ENCODE measurements around the gene SLC35F2.

Gene SLC35F2

DNA sequence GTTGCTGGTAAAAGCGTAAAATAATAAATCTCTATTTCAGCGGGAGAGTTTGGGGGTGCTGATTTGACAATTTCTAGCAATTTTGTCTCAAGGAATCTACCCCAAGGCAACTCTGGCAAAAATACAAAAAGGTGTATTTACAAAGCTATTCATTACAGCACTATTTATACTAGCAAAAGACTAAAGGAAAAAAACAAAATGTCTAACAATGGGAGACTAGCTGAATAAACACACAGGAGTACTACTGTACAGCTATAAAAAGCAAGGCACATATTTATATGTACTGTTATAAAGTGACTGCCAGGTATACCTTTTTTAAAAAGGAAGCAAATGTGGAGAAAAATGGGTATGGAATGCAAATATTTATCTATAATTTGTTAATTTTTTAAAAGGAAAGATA, 32.7 kb downstream of the SLC35F2 start:
- Histone ChIP-seq H3K27ac (ENCODE audit: low read length) (no peak overlapping the region), H3K4me1 (ENCODE audit: low read length) (no peaks in the 10 kb centered on the region), H3K27me3 (replicated peaks; ENCODE audit: insufficient read depth, low read length) (no peaks in the 10 kb centered on the region), H3K9ac (ENCODE audit: low read length) (no peak overlapping the region), H3K9me3 (replicated peaks; ENCODE audit: insufficient read depth, low read length) (no peaks in the 10 kb centered on the region), H3F3A (ENCODE audit: insufficient read depth, low read length) (no peaks in the 10 kb centered on the region), H3K4me2 (ENCODE audit: low read depth, low read length) (no peak overlapping the region), H2AFZ (ENCODE audit: low read length) (no peak overlapping the region), H4K20me1 (ENCODE audit: insufficient read depth, low read length) (no peaks in the 10 kb centered on the region), H3K9me2 (replicated peaks; ENCODE audit: insufficient read depth, low read length) (no peaks in the 10 kb centered on the region), H3K4me3 (ENCODE audit: low read length) (no peak overlapping the region), H3K79me2 (ENCODE audit: low read length) (peaks cover 86% of the 10 kb centered on the region), H3K36me3 (replicated peaks; ENCODE audit: insufficient read depth, low read length) (no peaks in the 10 kb centered on the region)
- TF ChIP-seq, protein P1, sequence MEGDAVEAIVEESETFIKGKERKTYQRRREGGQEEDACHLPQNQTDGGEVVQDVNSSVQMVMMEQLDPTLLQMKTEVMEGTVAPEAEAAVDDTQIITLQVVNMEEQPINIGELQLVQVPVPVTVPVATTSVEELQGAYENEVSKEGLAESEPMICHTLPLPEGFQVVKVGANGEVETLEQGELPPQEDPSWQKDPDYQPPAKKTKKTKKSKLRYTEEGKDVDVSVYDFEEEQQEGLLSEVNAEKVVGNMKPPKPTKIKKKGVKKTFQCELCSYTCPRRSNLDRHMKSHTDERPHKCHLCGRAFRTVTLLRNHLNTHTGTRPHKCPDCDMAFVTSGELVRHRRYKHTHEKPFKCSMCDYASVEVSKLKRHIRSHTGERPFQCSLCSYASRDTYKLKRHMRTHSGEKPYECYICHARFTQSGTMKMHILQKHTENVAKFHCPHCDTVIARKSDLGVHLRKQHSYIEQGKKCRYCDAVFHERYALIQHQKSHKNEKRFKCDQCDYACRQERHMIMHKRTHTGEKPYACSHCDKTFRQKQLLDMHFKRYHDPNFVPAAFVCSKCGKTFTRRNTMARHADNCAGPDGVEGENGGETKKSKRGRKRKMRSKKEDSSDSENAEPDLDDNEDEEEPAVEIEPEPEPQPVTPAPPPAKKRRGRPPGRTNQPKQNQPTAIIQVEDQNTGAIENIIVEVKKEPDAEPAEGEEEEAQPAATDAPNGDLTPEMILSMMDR (IDR thresholded peaks at IDR 0.05; ENCODE audit: low read length): no peak
- TF ChIP-seq EZH2 (optimal IDR thresholded peaks at IDR 0.05; ENCODE audit: low read depth, low read length) (no peak), EZH2phosphoT487 (IDR thresholded peaks at IDR 0.05; ENCODE audit: low read length) (no peak)
- no peak for DNase-seq

DNA sequence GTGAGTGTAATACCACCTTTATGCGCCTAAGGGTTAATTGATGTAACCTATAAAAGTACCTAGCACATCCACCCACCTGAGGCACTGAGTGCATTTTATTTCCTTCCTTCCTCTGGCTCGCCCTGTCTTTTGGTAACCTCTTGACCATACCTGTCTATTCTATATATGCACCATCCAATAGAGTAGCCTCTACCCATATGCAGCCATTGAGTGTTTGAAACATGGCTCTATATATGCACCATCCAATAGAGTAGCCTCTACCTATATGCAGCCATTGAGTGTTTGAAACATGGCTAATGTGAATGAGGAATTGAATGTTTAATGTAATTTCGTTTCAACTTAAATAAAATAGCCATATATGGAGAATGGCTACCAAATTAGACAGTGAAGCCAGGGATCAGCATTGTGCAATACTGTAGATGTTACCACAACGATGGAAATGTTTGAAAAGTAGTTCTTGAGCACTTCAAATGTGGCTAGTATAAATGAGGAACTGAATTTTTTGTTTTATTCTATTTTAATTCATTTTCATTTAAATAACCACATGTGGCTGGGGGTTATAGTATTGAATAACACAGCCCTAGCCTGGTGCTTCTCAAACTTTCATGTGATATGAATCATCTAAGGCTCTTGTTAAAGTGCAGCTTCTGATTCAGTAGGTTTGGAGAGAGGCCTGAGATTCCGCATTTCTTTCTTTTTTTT, 33.8 kb downstream of the SLC35F2 start:
- peaks cover 86% of the 10 kb centered on the region for H3K79me2 ChIP-seq (ENCODE audit: low read length)
- H3K36me3 ChIP-seq (replicated peaks; ENCODE audit: insufficient read depth, low read length): no peaks in the 10 kb centered on the region
- no peak overlapping the region for H3K4me2 ChIP-seq (ENCODE audit: low read depth, low read length)
- H3K4me3 ChIP-seq (ENCODE audit: low read length): no peak overlapping the region
- peaks cover under 1% of the 10 kb centered on the region; the same call in 1 of the 2 replicates for H4K20me1 ChIP-seq (ENCODE audit: insufficient read depth, low read length)
- no peak for TF ChIP-seq EZH2 (optimal IDR thresholded peaks at IDR 0.05; ENCODE audit: low read depth, low read length)
- TF ChIP-seq, protein P1 (IDR thresholded peaks at IDR 0.05; ENCODE audit: low read length): no peak
- TF ChIP-seq EZH2phosphoT487 (IDR thresholded peaks at IDR 0.05; ENCODE audit: low read length): no peak
- H3K4me1 ChIP-seq (ENCODE audit: low read length): no peaks in the 10 kb centered on the region
- DNase-seq: no peak
- H3K27ac ChIP-seq (ENCODE audit: low read length): no peak overlapping the region
- no peak overlapping the region for H3K9ac ChIP-seq (ENCODE audit: low read length)
- H3F3A ChIP-seq (ENCODE audit: insufficient read depth, low read length): no peaks in the 10 kb centered on the region
- no peaks in the 10 kb centered on the region for H3K9me2 ChIP-seq (replicated peaks; ENCODE audit: insufficient read depth, low read length)
- H3K9me3 ChIP-seq (replicated peaks; ENCODE audit: insufficient read depth, low read length): no peaks in the 10 kb centered on the region
- no peak overlapping the region for H2AFZ ChIP-seq (ENCODE audit: low read length)
- H3K27me3 ChIP-seq (replicated peaks; ENCODE audit: insufficient read depth, low read length): no peaks in the 10 kb centered on the region

DNA sequence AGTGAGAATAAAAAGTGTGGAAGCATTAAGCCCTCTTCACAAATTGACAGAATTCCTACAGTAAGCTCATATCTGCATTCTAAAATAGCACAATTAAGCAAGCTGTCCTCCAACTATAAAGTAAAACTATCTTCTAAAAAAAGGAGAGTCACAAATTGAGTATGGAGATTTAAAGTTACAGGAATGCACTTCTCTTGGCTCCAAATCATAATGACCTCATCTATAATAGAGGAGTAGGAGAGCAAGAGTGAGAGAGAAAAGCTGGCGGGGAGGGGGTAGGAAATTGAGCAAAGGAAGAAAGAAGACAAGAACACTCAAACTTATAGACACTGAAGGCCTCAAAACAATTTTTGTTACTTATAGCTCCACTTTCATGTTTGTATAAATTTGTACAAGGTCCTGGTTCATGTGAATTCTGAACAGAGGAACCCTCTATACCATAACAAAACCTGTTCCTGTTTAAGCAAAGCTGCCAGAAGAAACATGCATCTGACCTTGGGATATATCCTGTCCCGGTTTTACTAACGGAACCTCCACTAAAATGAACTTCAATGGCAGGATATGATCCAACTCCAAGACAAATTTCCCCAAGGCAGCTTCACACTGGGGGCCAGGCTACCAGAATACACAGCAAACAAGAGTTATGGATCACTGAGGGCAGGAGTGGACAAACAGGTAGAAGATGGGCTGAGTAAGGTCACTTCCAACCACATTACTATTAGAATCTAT, 37.2 kb downstream of the SLC35F2 start:
- Histone ChIP-seq H3K79me2 (ENCODE audit: low read length) (peaks cover 91% of the 10 kb centered on the region), H3K4me3 (ENCODE audit: low read length) (no peak overlapping the region), H2AFZ (ENCODE audit: low read length) (no peak overlapping the region), H3K9me2 (replicated peaks; ENCODE audit: insufficient read depth, low read length) (no peaks in the 10 kb centered on the region), H3K27ac (ENCODE audit: low read length) (no peak overlapping the region), H3K9ac (ENCODE audit: low read length) (no peak overlapping the region), H4K20me1 (ENCODE audit: insufficient read depth, low read length) (peaks cover 6% of the 10 kb centered on the region; the same call in 1 of the 2 replicates), H3K4me2 (ENCODE audit: low read depth, low read length) (no peak overlapping the region), H3K9me3 (replicated peaks; ENCODE audit: insufficient read depth, low read length) (no peaks in the 10 kb centered on the region), H3K4me1 (ENCODE audit: low read length) (no peaks in the 10 kb centered on the region), H3F3A (ENCODE audit: insufficient read depth, low read length) (no peaks in the 10 kb centered on the region), H3K36me3 (replicated peaks; ENCODE audit: insufficient read depth, low read length) (no peaks in the 10 kb centered on the region), H3K27me3 (replicated peaks; ENCODE audit: insufficient read depth, low read length) (no peaks in the 10 kb centered on the region)
- no peak for DNase-seq
- no peak for TF ChIP-seq EZH2phosphoT487 (IDR thresholded peaks at IDR 0.05; ENCODE audit: low read length)
- TF ChIP-seq, protein P1 (IDR thresholded peaks at IDR 0.05; ENCODE audit: low read length): no peak
- no peak for TF ChIP-seq EZH2 (optimal IDR thresholded peaks at IDR 0.05; ENCODE audit: low read depth, low read length)

All from MM.1S (cell line).